ENCODE data around the gene KRTAP4-6.
"Not testable (repeated sequence)": the region's sequence is repeated elsewhere in the genome, so short reads cannot be mapped to it uniquely, and the experiment has no call there.

The KRTAP4-6 gene

DNA sequence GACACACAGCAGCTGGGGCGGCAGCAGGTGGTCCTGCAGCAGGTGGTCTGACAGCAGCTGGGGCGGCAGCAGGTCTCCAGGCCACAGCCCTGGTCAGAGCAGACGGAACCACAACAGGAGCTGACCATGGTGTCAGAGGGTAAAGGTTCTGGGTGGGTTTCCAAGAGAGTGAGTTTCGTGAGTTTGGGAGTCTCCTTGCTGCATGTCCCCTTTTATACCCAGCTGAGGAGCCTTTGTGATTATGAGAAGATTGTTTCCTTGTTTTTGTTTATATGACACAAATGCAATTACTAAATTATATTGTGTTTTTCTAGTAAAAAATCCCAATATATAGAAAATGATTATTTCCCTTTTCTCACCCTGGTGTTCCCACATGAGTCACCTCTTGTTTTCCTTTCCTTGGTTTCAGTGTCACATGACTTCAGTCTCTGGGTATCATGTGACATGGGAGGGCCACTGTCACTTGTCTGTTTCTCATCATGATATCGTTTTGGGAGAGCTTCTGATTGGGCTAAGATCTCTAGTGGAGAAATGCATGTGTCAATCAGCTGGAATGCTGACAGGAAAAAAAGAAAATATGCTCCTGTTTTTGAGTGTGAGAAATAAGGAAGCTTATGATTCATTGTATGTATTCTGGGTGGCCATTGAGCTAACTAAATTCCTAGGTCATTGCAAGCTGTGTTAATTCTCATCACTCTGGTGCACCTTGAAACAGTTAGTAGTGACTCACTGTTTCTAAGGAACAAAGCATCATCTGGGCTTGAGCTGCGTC, at the start of gene KRTAP4-6:
Gene KRTAP4-6 (minus strand): TSS at position 185 of the 772 bp plus-strand sequence. CDS start 57 bp downstream, at position 128.
- DNase-seq (ENCODE audit: low read depth in 2 of 2), result no peak

- DNase-seq (ENCODE audit: low read depth in 2 of 2), result not testable (repeated sequence)
Measured at GRCh38 chr17:41189837-41190318, 49.5 kb upstream of the KRTAP4-6 start, which contains the start of gene KRTAP9-1. Gene KRTAP9-1 (plus strand): TSS chr17:41189887. CDS start chr17:41189887, 0 bp downstream.

- DNase-seq (ENCODE audit: low read depth in 2 of 2), result no peak
Measured at GRCh38 chr17:41186872-41187271, 46.5 kb upstream of the KRTAP4-6 start.

- no peak for DNase-seq (ENCODE audit: low read depth in 2 of 2)
Measured at GRCh38 chr17:41185001-41185400, 44.7 kb upstream of the KRTAP4-6 start.

- DNase-seq (ENCODE audit: low read depth in 2 of 2), result no peak
Measured at GRCh38 chr17:41184480-41184961, 44.2 kb upstream of the KRTAP4-6 start, which contains the start of gene KRTAP4-1. Gene KRTAP4-1 (minus strand): TSS chr17:41184911. CDS start chr17:41184854, 57 bp downstream.

- no peak for DNase-seq (ENCODE audit: low read depth in 2 of 2)
Measured at GRCh38 chr17:41178843-41179616, 38.7 kb upstream of the KRTAP4-6 start.

- no peak for DNase-seq (ENCODE audit: low read depth in 2 of 2)
Measured at GRCh38 chr17:41178341-41178740, 38.0 kb upstream of the KRTAP4-6 start.

GRCh38 chr17:41177727-41178271, 37.5 kb upstream of the KRTAP4-6 start, which contains the start of gene KRTAP4-2:
Gene KRTAP4-2 (minus strand): TSS chr17:41178221. CDS start chr17:41178164, 57 bp downstream.
- DNase-seq (ENCODE audit: low read depth in 2 of 2), result no peak

DNA sequence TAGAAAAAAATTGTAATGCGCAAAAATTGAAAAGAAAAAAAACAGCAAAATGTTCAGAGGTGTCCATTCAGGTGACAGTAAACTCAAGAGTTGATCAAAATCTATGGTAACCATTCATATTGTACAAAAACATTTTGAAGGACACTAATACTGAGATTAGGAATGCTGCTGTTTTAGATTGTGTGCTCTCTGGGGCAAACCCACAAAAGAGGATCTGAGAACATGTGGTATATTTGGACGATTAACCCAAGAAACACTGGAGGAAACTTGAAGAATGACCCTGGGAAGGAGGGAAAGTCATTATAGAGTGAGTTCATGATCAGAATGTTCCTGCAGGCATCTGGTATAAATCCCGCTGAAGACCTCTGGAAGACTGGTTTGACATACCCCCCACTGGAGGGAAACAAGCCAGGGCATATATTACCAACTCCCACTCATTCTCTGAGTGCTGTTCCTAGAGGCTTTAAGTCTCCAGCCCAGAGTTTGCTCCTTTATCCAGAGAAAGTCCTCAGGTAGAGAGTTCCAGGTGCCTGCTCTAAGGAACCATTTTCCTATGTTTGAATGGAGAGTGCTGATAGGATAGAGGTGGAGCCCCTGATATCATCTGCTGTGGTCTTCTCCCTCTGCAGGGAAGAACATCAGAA, 36.5 kb upstream of the KRTAP4-6 start:
- no peak for DNase-seq (ENCODE audit: low read depth in 2 of 2)

- no peak for DNase-seq (ENCODE audit: low read depth in 2 of 2)
Measured at GRCh38 chr17:41171886-41172285, 31.5 kb upstream of the KRTAP4-6 start.

- no peak for DNase-seq (ENCODE audit: low read depth in 2 of 2)
Measured at GRCh38 chr17:41168121-41168520, 27.8 kb upstream of the KRTAP4-6 start, which contains the start of gene KRTAP4-3. Gene KRTAP4-3 (minus strand): TSS chr17:41168221. CDS start chr17:41168172, 49 bp downstream.

GRCh38 chr17:41167561-41167960, 27.2 kb upstream of the KRTAP4-6 start:
- DNase-seq (ENCODE audit: low read depth in 2 of 2), result no peak

- no peak for DNase-seq (ENCODE audit: low read depth in 2 of 2)
Measured at GRCh38 chr17:41163828-41164227, 23.5 kb upstream of the KRTAP4-6 start.

DNA sequence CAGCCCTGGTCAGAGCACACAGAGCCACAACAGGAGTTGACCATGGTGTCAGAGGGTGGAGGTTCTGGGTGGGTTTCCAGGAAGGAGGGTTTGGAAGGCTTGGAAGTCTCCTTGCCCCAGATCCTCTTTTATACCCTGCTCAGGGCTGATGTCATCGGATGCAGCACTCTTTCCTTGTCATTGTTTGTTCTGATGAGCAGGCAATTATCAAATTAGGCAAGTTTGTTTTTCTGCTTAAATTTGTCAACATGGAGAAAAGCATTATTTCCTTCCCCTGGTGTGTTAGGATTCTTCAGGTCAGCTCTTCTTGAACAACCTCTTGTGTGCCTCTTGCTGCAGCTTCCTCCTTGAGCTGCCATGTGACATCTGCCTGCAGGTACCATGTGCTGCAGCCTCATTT, 20.3 kb upstream of the KRTAP4-6 start, which contains the start of gene KRTAP4-4:
Gene KRTAP4-4 (minus strand): TSS at position 101 of the 400 bp plus-strand sequence. CDS start 57 bp downstream, at position 44.
- DNase-seq (ENCODE audit: low read depth in 2 of 2), result no peak

GRCh38 chr17:41160190-41160589, 19.8 kb upstream of the KRTAP4-6 start:
- not testable (repeated sequence) for DNase-seq (ENCODE audit: low read depth in 2 of 2)

- DNase-seq (ENCODE audit: low read depth in 2 of 2), result no peak
Measured at GRCh38 chr17:41153856-41154255, 13.5 kb upstream of the KRTAP4-6 start.

- DNase-seq (ENCODE audit: low read depth in 2 of 2), result no peak
Measured at GRCh38 chr17:41151525-41151924, 11.2 kb upstream of the KRTAP4-6 start.

DNA sequence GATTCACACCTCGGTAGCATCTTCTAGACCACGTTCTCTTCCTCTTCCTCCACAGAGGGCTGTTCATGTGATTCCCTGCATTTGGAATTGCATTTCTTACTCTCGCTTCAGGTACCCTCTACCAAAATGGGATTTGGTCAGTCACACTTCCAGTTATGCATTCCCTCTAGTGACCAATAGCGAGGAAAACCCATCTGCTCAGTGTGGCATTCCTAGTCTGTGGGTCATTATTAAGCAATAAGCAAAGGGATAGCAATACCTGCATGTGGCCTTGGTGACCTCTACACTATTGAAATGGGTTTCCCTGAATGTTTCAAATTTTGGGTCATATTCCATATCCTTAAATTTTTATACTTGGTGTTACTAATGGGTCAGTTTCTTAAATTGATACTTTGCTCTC, 9.7 kb upstream of the KRTAP4-6 start:
- DNase-seq (ENCODE audit: low read depth in 2 of 2), result no peak

DNA sequence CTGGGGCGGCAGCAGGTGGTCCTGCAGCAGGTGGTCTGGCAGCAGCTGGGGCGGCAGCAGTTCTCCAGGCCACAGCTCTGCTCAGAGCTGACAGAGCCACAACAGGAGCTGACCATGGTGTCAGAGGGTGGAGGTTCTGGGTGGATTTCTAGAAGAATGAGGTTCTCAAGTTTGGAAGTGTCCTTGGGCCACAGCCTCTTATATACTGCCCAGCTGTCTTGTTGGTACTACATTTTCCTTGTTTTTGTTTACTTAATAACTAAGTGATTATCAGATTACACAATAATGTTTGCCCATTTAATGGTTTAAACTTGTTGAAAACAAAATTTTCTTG, 9.3 kb upstream of the KRTAP4-6 start, which contains the start of gene KRTAP4-5:
Gene KRTAP4-5 (minus strand): TSS at position 174 of the 334 bp plus-strand sequence. CDS start 58 bp downstream, at position 116.
- DNase-seq (ENCODE audit: low read depth in 2 of 2), result no peak

DNA sequence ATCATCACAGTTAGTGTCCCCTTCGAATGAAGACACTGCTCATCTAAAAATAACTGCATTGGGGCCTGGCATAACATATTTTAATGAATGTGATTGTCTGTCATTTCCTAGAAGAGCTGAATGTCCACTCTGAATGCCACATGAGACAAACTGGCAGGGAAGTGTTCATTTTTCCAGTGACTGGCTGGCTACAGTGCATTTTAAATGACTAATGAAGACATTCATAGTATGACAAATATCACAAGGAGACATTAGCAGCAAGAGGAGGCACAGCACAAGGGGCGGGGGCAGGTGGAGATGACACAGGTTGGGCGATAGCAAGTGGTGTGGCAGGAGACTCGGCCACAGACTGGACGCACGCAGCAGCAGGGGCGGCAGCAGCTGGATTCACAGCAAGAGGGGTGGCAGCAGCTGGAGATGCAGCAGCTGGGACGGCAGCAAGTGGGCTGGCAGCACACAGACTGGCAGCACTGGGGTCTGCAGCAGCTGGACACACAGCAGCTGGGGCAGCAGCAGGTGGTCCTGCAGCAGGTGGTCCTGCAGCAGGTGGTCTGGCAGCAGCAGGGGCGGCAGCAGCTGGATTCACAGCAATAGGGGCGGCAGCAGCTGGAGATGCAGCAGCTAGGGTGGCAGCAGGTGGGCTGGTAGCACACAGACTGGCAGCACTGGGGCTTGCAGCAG, 8.8 kb upstream of the KRTAP4-6 start:
- DNase-seq (ENCODE audit: low read depth in 2 of 2), result not testable (repeated sequence)
